OCI-LY1 (cell line): Measurements from ENCODE around the gene OR2F1.

ENCODE experiments used
- H2AFZ ChIP-seq: fragments of 200-600 bp; sonication (generic), shearing (Covaris generic); 2 replicates; pipeline ENCODE4 v1.6.0; 2014; ENCODE audit warnings: antibody characterized with exemption, mild to moderate bottlenecking, low read length
- H3F3A ChIP-seq: fragments of 200-600 bp; sonication (generic), shearing (Covaris generic); 2 replicates; pipeline ENCODE4 v1.6.0; 2014; ENCODE audit warnings: mild to moderate bottlenecking, antibody characterized with exemption, low read length, moderate library complexity; ENCODE audit not compliant: insufficient read depth
- H3K27ac ChIP-seq: fragments of 200-600 bp; sonication (generic); 2 replicates; pipeline ENCODE4 v1.5.1; 2014; ENCODE audit warnings: low read length, mixed run types, mild to moderate bottlenecking, low read depth; ENCODE audit not compliant: poor library complexity, severe bottlenecking
- H3K27me3 ChIP-seq: fragments of 200-600 bp; sonication (generic); 2 replicates; pipeline ENCODE4 v1.6.0; 2014; ENCODE audit warnings: antibody characterized with exemption, mild to moderate bottlenecking, low read length, moderate library complexity; ENCODE audit not compliant: insufficient read depth
- H3K36me3 ChIP-seq: fragments of 200-600 bp; sonication (generic); 2 replicates; pipeline ENCODE4 v1.6.1; 2014; ENCODE audit warnings: mild to moderate bottlenecking, antibody characterized with exemption, low read length, moderate library complexity, mixed read lengths; ENCODE audit not compliant: insufficient read depth
- H3K4me1 ChIP-seq: fragments of 200-600 bp; sonication (generic); 2 replicates; pipeline ENCODE4 v1.5.1; 2014; ENCODE audit warnings: mild to moderate bottlenecking, low read length, moderate library complexity; ENCODE audit not compliant: insufficient read depth, severe bottlenecking
- H3K4me2 ChIP-seq: fragments of 200-600 bp; sonication (generic), shearing (Covaris generic); 2 replicates; pipeline ENCODE4 v1.6.1; 2014; ENCODE audit warnings: low read length
- H3K4me3 ChIP-seq: fragments of 200-600 bp; sonication (generic); 2 replicates; pipeline ENCODE4 v1.5.1; 2014; ENCODE audit warnings: low read length, low read depth, mild to moderate bottlenecking, mixed read lengths; ENCODE audit not compliant: poor library complexity, severe bottlenecking
- H3K79me2 ChIP-seq: fragments of 200-600 bp; shearing (Covaris generic); 2 replicates; pipeline ENCODE4 v1.6.1; 2016; ENCODE audit warnings: mixed run types, low read length, mixed read lengths; ENCODE audit not compliant: insufficient read depth
- H3K9ac ChIP-seq: fragments of 200-600 bp; sonication (generic), shearing (Covaris generic); 2 replicates; pipeline ENCODE4 v1.6.1; 2014; ENCODE audit warnings: mild to moderate bottlenecking, low read length, mixed read lengths
- H3K9me2 ChIP-seq: fragments of 200-600 bp; sonication (generic), shearing (Covaris generic); 2 replicates; pipeline ENCODE4 v1.6.1; 2014; ENCODE audit warnings: low read depth, mild to moderate bottlenecking, low read length, mixed read lengths
- H3K9me3 ChIP-seq: fragments of 200-600 bp; shearing (Covaris generic); 2 replicates; pipeline ENCODE4 v1.6.1; 2014; ENCODE audit warnings: low read length, mixed read lengths
- H4K20me1 ChIP-seq: fragments of 200-600 bp; sonication (generic), shearing (Covaris generic); 2 replicates; pipeline ENCODE4 v1.6.0; 2016; ENCODE audit warnings: mild to moderate bottlenecking, low read length; ENCODE audit not compliant: insufficient read depth
- EZH2 ChIP-seq: fragments of 200-600 bp; sonication (generic), shearing (Covaris generic); IDR thresholded peaks from 2 replicates; pipeline ENCODE4 v1.8.0; 2017; ENCODE audit warnings: borderline replicate concordance, mixed run types, mild to moderate bottlenecking, antibody characterized with exemption, low read length, moderate library complexity, mixed read lengths
- TF ChIP-seq, protein P1 (sequence below): fragments of 200-600 bp; sonication (generic), shearing (Covaris generic); IDR thresholded peaks from 2 replicates; pipeline ENCODE4 v1.5.1; 2017; ENCODE audit warnings: mild to moderate bottlenecking, antibody characterized with exemption, low read length, moderate library complexity, mixed read lengths

The OR2F1 gene

DNA sequence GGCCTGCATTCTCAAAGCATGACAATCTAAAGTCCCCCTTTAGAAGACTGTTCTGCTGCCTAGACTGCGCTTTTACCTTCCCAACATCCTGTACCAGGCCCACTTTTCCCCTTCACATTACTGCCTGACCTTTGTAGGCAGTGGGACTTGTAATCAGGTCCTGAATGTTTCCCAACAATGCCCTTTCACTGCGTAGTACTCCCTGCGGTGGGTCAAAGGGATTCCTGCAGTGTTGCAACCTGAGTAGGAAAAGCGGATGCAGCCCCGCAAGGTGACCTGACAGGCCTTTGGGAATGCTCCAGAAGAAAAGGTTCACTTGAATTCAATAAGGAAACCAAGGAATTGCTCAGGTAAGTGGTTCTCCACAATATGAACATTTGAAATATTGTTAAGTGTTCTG lies 47.7 kb upstream of the OR2F1 start:
- Histone ChIP-seq H3K4me1 (no peaks in the 10 kb centered on the region), H3K36me3 (no peaks in the 10 kb centered on the region), H3K27me3 (no peaks in the 10 kb centered on the region), H3F3A (no peaks in the 10 kb centered on the region), H3K4me3 (no peak overlapping the region), H3K9me3 (no peaks in the 10 kb centered on the region), H3K4me2 (no peak overlapping the region), H4K20me1 (no peaks in the 10 kb centered on the region), H3K79me2 (no peaks in the 10 kb centered on the region), H3K9me2 (no peaks in the 10 kb centered on the region), H2AFZ (no peak overlapping the region), H3K9ac (no peak overlapping the region), H3K27ac (no peak overlapping the region)
- no peak for TF ChIP-seq EZH2
- TF ChIP-seq, protein P1, sequence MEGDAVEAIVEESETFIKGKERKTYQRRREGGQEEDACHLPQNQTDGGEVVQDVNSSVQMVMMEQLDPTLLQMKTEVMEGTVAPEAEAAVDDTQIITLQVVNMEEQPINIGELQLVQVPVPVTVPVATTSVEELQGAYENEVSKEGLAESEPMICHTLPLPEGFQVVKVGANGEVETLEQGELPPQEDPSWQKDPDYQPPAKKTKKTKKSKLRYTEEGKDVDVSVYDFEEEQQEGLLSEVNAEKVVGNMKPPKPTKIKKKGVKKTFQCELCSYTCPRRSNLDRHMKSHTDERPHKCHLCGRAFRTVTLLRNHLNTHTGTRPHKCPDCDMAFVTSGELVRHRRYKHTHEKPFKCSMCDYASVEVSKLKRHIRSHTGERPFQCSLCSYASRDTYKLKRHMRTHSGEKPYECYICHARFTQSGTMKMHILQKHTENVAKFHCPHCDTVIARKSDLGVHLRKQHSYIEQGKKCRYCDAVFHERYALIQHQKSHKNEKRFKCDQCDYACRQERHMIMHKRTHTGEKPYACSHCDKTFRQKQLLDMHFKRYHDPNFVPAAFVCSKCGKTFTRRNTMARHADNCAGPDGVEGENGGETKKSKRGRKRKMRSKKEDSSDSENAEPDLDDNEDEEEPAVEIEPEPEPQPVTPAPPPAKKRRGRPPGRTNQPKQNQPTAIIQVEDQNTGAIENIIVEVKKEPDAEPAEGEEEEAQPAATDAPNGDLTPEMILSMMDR: no peak

DNA sequence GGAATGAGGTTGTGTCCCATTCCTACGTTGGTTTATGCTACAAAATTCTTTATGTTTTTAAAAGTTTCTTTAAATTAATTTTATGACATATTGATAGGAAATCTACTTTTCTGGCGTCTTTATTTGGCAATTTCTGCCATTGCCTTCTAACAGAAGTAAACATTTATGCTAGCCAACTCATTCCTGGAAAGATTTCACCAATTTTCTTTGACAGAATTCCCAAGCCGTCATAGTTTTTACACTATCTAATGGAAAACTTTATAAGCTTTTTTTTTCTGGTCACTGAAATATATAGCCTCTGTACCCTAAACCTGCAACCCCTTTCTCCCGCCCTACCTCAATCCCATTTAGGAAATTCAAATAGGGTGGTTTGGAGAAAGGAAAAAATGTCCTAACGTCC lies 46.5 kb upstream of the OR2F1 start:
- no peaks in the 10 kb centered on the region for H4K20me1 ChIP-seq
- H3K4me1 ChIP-seq: no peaks in the 10 kb centered on the region
- no peaks in the 10 kb centered on the region for H3K9me2 ChIP-seq
- H3K79me2 ChIP-seq: no peaks in the 10 kb centered on the region
- H3K4me3 ChIP-seq: no peak overlapping the region
- H3K36me3 ChIP-seq: no peaks in the 10 kb centered on the region
- H3K4me2 ChIP-seq: no peak overlapping the region
- H3K9ac ChIP-seq: no peak overlapping the region
- no peaks in the 10 kb centered on the region for H3F3A ChIP-seq
- H3K27ac ChIP-seq: no peak overlapping the region
- no peaks in the 10 kb centered on the region for H3K27me3 ChIP-seq
- H3K9me3 ChIP-seq: no peaks in the 10 kb centered on the region
- H2AFZ ChIP-seq: no peak overlapping the region
- TF ChIP-seq, protein P1: no peak
- TF ChIP-seq EZH2: no peak

DNA sequence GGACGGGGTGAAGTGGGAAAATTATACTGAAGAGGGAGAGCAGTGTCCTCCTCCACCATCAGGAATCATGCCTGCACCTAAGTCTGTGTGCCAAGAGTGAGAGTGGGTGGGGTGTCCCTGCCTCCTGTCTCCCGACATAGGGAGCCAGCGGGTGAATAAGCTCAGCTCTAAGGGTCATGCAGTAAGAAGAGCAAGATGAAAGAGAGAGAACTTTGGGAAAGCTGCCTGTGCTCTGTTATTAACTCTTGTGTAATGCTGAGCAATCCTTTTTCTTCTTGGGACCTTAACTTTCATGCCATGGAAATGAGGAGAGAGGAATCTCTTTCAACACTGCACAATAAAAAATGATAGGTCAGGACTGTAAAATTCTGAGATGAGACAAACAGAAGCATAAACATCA lies 44.8 kb upstream of the OR2F1 start:
- no peaks in the 10 kb centered on the region for H3F3A ChIP-seq
- H3K27me3 ChIP-seq: no peaks in the 10 kb centered on the region
- H2AFZ ChIP-seq: no peak overlapping the region
- H3K4me1 ChIP-seq: no peaks in the 10 kb centered on the region
- TF ChIP-seq EZH2: no peak
- TF ChIP-seq, protein P1: no peak
- no peak overlapping the region for H3K27ac ChIP-seq
- H3K9me2 ChIP-seq: no peaks in the 10 kb centered on the region
- no peaks in the 10 kb centered on the region for H3K36me3 ChIP-seq
- H3K9ac ChIP-seq: no peak overlapping the region
- no peaks in the 10 kb centered on the region for H3K79me2 ChIP-seq
- H3K4me3 ChIP-seq: no peak overlapping the region
- H3K4me2 ChIP-seq: no peak overlapping the region
- no peaks in the 10 kb centered on the region for H4K20me1 ChIP-seq
- H3K9me3 ChIP-seq: no peaks in the 10 kb centered on the region
